ENCODE data around the gene CDC37L1.

DNA sequence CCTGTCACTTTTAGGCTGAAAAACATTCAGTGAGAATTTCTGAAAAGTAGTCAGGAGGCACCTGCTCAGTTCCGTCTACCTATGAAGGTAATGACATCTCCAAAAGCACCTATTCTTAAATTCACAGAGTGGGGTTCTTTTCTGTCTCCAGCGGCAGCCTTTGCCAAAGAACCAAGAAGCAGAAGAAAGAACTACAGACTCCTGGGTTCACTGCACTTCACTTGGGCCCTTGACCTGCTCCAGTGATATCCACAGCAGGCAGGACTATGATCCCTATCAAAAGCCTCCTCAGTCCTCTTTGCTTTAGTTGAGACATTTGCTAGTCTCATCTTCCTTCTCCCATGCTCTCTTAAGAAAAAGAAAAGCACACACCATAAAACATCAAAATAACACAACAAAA lies 37.0 kb upstream of the CDC37L1 start:
- TF ChIP-seq, protein P1, sequence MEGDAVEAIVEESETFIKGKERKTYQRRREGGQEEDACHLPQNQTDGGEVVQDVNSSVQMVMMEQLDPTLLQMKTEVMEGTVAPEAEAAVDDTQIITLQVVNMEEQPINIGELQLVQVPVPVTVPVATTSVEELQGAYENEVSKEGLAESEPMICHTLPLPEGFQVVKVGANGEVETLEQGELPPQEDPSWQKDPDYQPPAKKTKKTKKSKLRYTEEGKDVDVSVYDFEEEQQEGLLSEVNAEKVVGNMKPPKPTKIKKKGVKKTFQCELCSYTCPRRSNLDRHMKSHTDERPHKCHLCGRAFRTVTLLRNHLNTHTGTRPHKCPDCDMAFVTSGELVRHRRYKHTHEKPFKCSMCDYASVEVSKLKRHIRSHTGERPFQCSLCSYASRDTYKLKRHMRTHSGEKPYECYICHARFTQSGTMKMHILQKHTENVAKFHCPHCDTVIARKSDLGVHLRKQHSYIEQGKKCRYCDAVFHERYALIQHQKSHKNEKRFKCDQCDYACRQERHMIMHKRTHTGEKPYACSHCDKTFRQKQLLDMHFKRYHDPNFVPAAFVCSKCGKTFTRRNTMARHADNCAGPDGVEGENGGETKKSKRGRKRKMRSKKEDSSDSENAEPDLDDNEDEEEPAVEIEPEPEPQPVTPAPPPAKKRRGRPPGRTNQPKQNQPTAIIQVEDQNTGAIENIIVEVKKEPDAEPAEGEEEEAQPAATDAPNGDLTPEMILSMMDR (IDR thresholded peaks at IDR 0.05; ENCODE audit: low read depth, low read length): no peak
- TF ChIP-seq POLR2A (IDR thresholded peaks at IDR 0.05; ENCODE audit: extremely low read depth, insufficient read length) (no peak), MYC (IDR thresholded peaks at IDR 0.05; ENCODE audit: low read depth, low read length) (no peak)
- TF ChIP-seq, protein P2, sequence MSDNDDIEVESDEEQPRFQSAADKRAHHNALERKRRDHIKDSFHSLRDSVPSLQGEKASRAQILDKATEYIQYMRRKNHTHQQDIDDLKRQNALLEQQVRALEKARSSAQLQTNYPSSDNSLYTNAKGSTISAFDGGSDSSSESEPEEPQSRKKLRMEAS (IDR thresholded peaks at IDR 0.05; ENCODE audit: low read depth, low read length): no peak
